K562 (cell line): ENCODE results near the gene RNF187. TPM values are rescaled to one million over a fixed set of nuclear protein-coding genes. Genes with fewer than 3 reads are reported as not detected.

Experiments used
- CTBP1 ChIP-seq: fragments of 450-650 bp; IDR thresholded peaks from 2 replicates; pipeline ENCODE4 v1.6.1; 2016; ENCODE audit warnings: borderline replicate concordance
- KDM1A ChIP-seq, 2 experiments: fragments of 450-650 bp; IDR thresholded peaks; 2 replicates each; pipeline ENCODE4 v1.6.1; 2016; ENCODE audit warnings: mild to moderate bottlenecking in 2 of 2
- PHF20 ChIP-seq: fragments of 450-650 bp; IDR thresholded peaks from 2 replicates; pipeline ENCODE4 v1.6.1; 2018; ENCODE audit not compliant: partially characterized antibody
- PHTF2 ChIP-seq: fragments of 250-450 bp; sonication (Bioruptor Pico); IDR thresholded peaks from 2 replicates; pipeline ENCODE4 v1.5.0; 2021; ENCODE audit warnings: mild to moderate bottlenecking
- RFX5 ChIP-seq: IDR thresholded peaks from 2 replicates; pipeline ENCODE4 v1.6.1; 2011; ENCODE audit warnings: low read depth, mild to moderate bottlenecking, improper control_type of control experiment, low read length
- SMARCC2 ChIP-seq: fragments of 450-650 bp; IDR thresholded peaks from 2 replicates; pipeline ENCODE4 v1.6.1; 2017; ENCODE audit warnings: antibody characterized with exemption, moderate library complexity, mild to moderate bottlenecking, low read depth
- SMC3 ChIP-seq: conservative IDR thresholded peaks from 2 replicates; pipeline ENCODE4 v1.6.1; 2011; ENCODE audit warnings: low read depth, low read length, improper control_type of control experiment; ENCODE audit not compliant: insufficient read depth
- SP2 ChIP-seq: IDR thresholded peaks from 2 replicates; pipeline ENCODE4 v1.6.1; 2011; ENCODE audit warnings: mild to moderate bottlenecking, low read depth, low read length, moderate library complexity; ENCODE audit not compliant: poor library complexity, severe bottlenecking; ENCODE audit errors: extremely low read depth
- SRSF1 ChIP-seq: fragments of 200-400 bp; formaldehyde crosslinking; IDR thresholded peaks from 2 replicates; pipeline ENCODE4 v1.6.1; 2017; ENCODE audit warnings: mild to moderate bottlenecking, low read depth, low read length, moderate library complexity
- ZNF696 ChIP-seq: fragments of 250-450 bp; sonication (Bioruptor Pico); conservative IDR thresholded peaks from 2 replicates; pipeline ENCODE4 v1.4.0; 2020; ENCODE audit warnings: mild to moderate bottlenecking, moderate library complexity
- ZNF766 ChIP-seq: fragments of 200-800 bp; sonication (Bioruptor generic); conservative IDR thresholded peaks from 2 replicates; pipeline ENCODE4 v1.6.1; 2016; ENCODE audit warnings: missing genetic modification characterization, missing compliant biosample characterization
- polyA plus RNA-seq, 8 experiments: library from polyadenylated mRNA; depleted of rRNA in 4 of 8; stranded (reverse) in 5 of 8; unstranded in 3 of 8; fragments of >200 nt; fragmentation: Nextera tagmentation in 2 of 8; fragmentation: Illumina TruSeq in 1 of 8; extraction: Ambion mirVana in 2 of 8; extraction: Trizol in 1 of 8; gene quantifications; 2 replicates each; pipeline versions ENCODE4 v1.2.1 to v1.2.3, GENCODE V29; 2011 to 2014; ENCODE audit warnings: inconsistent platforms in 1 of 8, missing spikeins in 1 of 8
- total RNA-seq, 7 experiments: library from RNA; depleted of rRNA in 6 of 7; stranded (reverse); fragments of >200 nt in 6 of 7; fragmentation: Illumina TruSeq in 2 of 7; extraction: Trizol in 2 of 7; gene quantifications; 2 replicates each; pipeline versions ENCODE4 v1.2.1 to v1.2.3, GENCODE V29; 2011 to 2021; ENCODE audit warnings: low replicate concordance in 1 of 7
- TF ChIP-seq, protein P1 (sequence below), 3 experiments: fragments of 200-800 bp in 1 of 3; fragments of 250-450 bp in 1 of 3; fragments of 450-650 bp in 1 of 3; sonication (Bioruptor Pico) in 1 of 3; sonication (Bioruptor generic) in 1 of 3; formaldehyde crosslinking in 1 of 3; IDR thresholded peaks; 2 replicates each; pipeline versions ENCODE4 v1.6.1 to v1.8.0; 2016 to 2022; ENCODE audit warnings: mild to moderate bottlenecking in 2 of 3, missing genetic modification characterization in 2 of 3, missing compliant biosample characterization in 1 of 3, moderate library complexity in 1 of 3
- TF ChIP-seq, protein P2 (sequence below): fragments of 250-450 bp; sonication (Bioruptor Pico); IDR thresholded peaks from 2 replicates; pipeline ENCODE4 v1.5.0; 2021
- TF ChIP-seq, protein P3 (sequence below): fragments of 250-450 bp; sonication (Bioruptor Pico); IDR thresholded peaks from 2 replicates; pipeline ENCODE4 v1.4.0; 2020
- TF ChIP-seq, protein P4 (sequence below), 2 experiments: fragments of 200-800 bp in 1 of 2; sonication (Bioruptor generic) in 1 of 2; sonication (generic) in 1 of 2; formaldehyde crosslinking in 1 of 2; IDR thresholded peaks in 1 of 2; conservative IDR thresholded peaks in 1 of 2; 2 replicates each; pipeline versions ENCODE4 v1.5.0 to v1.6.1; 2016 to 2020; ENCODE audit warnings: missing compliant biosample characterization in 1 of 2, missing genetic modification characterization in 1 of 2, missing genetic modification reagents in 1 of 2

The RNF187 gene
- total and polyA plus RNA-seq, 9 of the 15 experiments (the other 6 are each of a cell fraction or from before 2014, with no cell fraction given), result 2.3 to 119 (median 41.9) TPM

DNA sequence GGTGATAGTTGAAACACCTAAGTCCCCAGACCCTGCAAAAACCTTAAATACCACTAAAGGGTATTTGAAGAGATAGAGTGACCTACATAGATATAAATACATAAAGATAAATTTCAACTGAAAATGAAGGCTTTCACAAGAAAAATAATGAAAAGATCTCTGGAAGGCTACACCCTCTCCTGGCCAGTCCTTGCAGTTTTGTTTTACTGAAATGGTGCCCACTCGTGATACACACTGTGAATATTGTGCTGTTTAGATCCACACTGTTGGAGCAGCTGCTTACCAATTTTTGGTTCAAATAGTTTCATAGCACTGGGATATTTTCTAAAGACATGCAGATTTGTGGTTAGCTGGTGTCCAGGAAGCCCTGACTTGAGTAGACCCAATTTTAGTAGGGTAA lies 31.5 kb upstream of the RNF187 start (continued):
- TF ChIP-seq, protein P1, sequence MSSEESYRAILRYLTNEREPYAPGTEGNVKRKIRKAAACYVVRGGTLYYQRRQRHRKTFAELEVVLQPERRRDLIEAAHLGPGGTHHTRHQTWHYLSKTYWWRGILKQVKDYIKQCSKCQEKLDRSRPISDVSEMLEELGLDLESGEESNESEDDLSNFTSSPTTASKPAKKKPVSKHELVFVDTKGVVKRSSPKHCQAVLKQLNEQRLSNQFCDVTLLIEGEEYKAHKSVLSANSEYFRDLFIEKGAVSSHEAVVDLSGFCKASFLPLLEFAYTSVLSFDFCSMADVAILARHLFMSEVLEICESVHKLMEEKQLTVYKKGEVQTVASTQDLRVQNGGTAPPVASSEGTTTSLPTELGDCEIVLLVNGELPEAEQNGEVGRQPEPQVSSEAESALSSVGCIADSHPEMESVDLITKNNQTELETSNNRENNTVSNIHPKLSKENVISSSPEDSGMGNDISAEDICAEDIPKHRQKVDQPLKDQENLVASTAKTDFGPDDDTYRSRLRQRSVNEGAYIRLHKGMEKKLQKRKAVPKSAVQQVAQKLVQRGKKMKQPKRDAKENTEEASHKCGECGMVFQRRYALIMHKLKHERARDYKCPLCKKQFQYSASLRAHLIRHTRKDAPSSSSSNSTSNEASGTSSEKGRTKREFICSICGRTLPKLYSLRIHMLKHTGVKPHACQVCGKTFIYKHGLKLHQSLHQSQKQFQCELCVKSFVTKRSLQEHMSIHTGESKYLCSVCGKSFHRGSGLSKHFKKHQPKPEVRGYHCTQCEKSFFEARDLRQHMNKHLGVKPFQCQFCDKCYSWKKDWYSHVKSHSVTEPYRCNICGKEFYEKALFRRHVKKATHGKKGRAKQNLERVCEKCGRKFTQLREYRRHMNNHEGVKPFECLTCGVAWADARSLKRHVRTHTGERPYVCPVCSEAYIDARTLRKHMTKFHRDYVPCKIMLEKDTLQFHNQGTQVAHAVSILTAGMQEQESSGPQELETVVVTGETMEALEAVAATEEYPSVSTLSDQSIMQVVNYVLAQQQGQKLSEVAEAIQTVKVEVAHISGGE (CRISPR knock-in tag; IDR thresholded peaks at IDR 0.05), result no peak
- TF ChIP-seq CTBP1 (no peak), SMC3 (0 out of 2 replicates have a peak, but pooled peaks have one; percentile 2), PHTF2 (no peak), KDM1A (IDR thresholded peaks at IDR 0.05) (no peak), ZNF696 (CRISPR knock-in tag) (no peak), SRSF1 (no peak), SP2 (no peak), SMARCC2 (no peak), ZNF766 (CRISPR knock-in tag) (no peak), RFX5 (no peak), PHF20 (no peak)
- TF ChIP-seq, protein P2, sequence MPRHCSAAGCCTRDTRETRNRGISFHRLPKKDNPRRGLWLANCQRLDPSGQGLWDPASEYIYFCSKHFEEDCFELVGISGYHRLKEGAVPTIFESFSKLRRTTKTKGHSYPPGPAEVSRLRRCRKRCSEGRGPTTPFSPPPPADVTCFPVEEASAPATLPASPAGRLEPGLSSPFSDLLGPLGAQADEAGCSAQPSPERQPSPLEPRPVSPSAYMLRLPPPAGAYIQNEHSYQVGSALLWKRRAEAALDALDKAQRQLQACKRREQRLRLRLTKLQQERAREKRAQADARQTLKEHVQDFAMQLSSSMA (CRISPR knock-in tag), result no peak
- TF ChIP-seq, protein P3, sequence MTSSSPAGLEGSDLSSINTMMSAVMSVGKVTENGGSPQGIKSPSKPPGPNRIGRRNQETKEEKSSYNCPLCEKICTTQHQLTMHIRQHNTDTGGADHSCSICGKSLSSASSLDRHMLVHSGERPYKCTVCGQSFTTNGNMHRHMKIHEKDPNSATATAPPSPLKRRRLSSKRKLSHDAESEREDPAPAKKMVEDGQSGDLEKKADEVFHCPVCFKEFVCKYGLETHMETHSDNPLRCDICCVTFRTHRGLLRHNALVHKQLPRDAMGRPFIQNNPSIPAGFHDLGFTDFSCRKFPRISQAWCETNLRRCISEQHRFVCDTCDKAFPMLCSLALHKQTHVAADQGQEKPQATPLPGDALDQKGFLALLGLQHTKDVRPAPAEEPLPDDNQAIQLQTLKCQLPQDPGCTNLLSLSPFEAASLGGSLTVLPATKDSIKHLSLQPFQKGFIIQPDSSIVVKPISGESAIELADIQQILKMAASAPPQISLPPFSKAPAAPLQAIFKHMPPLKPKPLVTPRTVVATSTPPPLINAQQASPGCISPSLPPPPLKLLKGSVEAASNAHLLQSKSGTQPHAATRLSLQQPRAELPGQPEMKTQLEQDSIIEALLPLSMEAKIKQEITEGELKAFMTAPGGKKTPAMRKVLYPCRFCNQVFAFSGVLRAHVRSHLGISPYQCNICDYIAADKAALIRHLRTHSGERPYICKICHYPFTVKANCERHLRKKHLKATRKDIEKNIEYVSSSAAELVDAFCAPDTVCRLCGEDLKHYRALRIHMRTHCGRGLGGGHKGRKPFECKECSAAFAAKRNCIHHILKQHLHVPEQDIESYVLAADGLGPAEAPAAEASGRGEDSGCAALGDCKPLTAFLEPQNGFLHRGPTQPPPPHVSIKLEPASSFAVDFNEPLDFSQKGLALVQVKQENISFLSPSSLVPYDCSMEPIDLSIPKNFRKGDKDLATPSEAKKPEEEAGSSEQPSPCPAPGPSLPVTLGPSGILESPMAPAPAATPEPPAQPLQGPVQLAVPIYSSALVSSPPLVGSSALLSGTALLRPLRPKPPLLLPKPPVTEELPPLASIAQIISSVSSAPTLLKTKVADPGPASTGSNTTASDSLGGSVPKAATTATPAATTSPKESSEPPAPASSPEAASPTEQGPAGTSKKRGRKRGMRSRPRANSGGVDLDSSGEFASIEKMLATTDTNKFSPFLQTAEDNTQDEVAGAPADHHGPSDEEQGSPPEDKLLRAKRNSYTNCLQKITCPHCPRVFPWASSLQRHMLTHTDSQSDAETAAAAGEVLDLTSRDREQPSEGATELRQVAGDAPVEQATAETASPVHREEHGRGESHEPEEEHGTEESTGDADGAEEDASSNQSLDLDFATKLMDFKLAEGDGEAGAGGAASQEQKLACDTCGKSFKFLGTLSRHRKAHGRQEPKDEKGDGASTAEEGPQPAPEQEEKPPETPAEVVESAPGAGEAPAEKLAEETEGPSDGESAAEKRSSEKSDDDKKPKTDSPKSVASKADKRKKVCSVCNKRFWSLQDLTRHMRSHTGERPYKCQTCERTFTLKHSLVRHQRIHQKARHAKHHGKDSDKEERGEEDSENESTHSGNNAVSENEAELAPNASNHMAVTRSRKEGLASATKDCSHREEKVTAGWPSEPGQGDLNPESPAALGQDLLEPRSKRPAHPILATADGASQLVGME, result no peak
- TF ChIP-seq, protein P4, sequence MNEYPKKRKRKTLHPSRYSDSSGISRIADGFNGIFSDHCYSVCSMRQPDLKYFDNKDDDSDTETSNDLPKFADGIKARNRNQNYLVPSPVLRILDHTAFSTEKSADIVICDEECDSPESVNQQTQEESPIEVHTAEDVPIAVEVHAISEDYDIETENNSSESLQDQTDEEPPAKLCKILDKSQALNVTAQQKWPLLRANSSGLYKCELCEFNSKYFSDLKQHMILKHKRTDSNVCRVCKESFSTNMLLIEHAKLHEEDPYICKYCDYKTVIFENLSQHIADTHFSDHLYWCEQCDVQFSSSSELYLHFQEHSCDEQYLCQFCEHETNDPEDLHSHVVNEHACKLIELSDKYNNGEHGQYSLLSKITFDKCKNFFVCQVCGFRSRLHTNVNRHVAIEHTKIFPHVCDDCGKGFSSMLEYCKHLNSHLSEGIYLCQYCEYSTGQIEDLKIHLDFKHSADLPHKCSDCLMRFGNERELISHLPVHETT (CRISPR knock-in tag; conservative IDR thresholded peaks at IDR 0.05 in 1 of 2, IDR thresholded peaks at IDR 0.05 in 1 of 2), result no peak
